ENCODE data around the gene RASSF5. TPM values are rescaled to one million over a fixed set of nuclear protein-coding genes. Genes with fewer than 3 reads are reported as not detected.
"Not testable (repeated sequence)": the region's sequence is repeated elsewhere in the genome, so short reads cannot be mapped to it uniquely, and the experiment has no call there.

Gene RASSF5
- total RNA-seq, 1 experiment from 2014 or later, result 0.58 TPM

GRCh38 chr1:206472024-206472423 is 35.3 kb upstream of the RASSF5 start:
- DNase-seq (ENCODE audit: low read depth, low spot score), result no peak
- in situ Hi-C loops (cut with HindIII; ENCODE audit: low pct_unique_long_range_greater_than_20kb, low sequenced_read_pairs), result no loop called here

DNA sequence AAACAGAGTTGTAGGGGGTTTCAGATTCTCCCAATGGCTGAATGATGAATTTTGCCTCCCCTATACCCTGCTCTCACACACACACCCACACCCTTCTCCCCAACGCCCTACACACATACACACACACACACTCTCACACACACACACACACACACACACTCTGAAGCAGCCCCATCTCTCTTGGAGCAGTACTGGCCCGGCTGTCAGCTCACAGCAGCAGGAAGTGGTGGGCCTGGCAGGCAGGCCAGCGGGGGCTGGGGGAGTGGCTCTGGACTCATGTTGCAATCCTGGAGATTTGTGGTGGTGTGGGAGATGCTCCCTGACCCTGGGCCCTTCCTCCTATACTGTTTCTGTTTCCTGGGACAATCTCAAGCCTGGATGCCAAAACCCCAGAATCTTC is 34.9 kb upstream of the RASSF5 start:
- in situ Hi-C loops (cut with HindIII; ENCODE audit: low pct_unique_long_range_greater_than_20kb, low sequenced_read_pairs), result no loop called here
- no peak for DNase-seq (ENCODE audit: low read depth, low spot score)

GRCh38 chr1:206472886-206473285 is 34.4 kb upstream of the RASSF5 start:
- DNase-seq (ENCODE audit: low read depth, low spot score), result no peak
- in situ Hi-C loops (cut with HindIII; ENCODE audit: low pct_unique_long_range_greater_than_20kb, low sequenced_read_pairs), result no loop called here

GRCh38 chr1:206476058-206476457 is 31.3 kb upstream of the RASSF5 start:
- in situ Hi-C loops (cut with HindIII; ENCODE audit: low pct_unique_long_range_greater_than_20kb, low sequenced_read_pairs), result no loop called here
- DNase-seq (ENCODE audit: low read depth, low spot score), result no peak

GRCh38 chr1:206476591-206476990 is 30.7 kb upstream of the RASSF5 start:
- in situ Hi-C loops (cut with HindIII; ENCODE audit: low pct_unique_long_range_greater_than_20kb, low sequenced_read_pairs), result no loop called here
- no peak for DNase-seq (ENCODE audit: low read depth, low spot score)

DNA sequence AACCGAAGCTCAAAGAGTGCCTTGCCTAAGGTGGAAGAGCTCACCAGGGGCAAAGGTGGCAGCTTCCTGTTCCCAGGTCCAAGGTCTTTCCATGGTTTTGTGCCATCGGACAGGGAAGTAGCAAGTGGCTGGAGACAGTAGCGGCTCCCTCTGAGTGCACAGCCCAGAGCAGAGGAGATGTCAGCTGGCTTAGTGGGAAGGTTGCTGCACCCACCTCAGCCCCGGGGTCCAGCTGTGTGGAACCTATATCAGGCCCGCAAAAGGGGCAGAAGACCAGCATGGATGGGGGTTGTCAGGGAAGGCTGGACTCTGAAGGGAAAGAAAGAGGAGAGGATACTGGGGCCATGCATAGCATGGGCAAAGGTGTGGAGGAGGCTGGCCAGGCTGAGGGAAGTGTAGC is 30.2 kb upstream of the RASSF5 start:
- in situ Hi-C loops (cut with HindIII; ENCODE audit: low pct_unique_long_range_greater_than_20kb, low sequenced_read_pairs), result no loop called here
- no peak for DNase-seq (ENCODE audit: low read depth, low spot score)

GRCh38 chr1:206477581-206478380 is 29.6 kb upstream of the RASSF5 start:
- in situ Hi-C loops (cut with HindIII; ENCODE audit: low pct_unique_long_range_greater_than_20kb, low sequenced_read_pairs), result no loop called here
- no peak for DNase-seq (ENCODE audit: low read depth, low spot score)

GRCh38 chr1:206478746-206479145 is 28.6 kb upstream of the RASSF5 start:
- in situ Hi-C loops (cut with HindIII; ENCODE audit: low pct_unique_long_range_greater_than_20kb, low sequenced_read_pairs), result no loop called here
- DNase-seq (ENCODE audit: low read depth, low spot score), result no peak

DNA sequence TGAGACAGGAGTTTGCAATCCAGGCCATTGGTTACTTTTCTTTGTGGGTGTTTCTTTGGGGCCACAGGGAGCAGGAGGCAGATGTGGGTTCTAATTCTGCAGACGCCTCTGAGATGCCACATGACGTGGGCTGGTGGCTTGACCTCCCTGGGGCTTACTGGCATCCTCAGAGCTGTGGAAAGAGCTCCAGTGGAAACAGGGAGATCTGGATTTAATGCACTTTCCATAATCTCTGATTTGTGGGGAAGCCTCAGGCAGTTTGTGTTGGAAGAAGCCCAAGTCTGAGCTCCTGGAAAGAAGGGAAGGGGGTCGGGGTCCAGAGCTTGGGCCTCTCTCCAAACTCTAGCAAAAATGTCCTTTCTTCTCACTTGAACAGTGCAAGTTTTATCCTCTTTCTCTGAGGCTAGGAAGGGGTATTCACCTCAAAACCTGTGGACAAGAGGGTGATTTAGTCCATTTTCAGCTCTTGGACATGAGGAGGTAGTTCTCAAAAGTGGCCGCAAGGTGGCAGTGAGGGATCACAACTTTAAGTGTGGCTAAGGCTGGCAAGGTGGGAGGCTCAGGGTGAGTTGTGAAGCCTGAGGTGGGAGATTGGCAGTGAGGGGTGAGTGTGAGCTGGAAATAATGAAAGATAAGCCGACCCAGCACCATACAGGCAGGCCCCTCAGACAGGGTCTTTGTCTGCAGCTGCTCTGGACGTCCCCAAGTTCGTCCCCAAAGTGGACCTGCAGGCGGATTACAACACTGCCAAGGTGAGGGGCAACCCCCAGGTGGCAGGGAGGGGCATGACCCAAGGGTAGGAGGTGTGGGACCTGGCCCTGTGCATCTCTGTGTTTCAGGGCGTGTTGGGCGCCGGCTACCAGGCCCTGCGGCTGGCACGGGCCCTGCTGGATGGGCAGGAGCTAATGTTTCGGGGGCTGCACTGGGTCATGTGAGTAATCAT is 27.9 kb upstream of the RASSF5 start:
- in situ Hi-C loops (cut with HindIII; ENCODE audit: low pct_unique_long_range_greater_than_20kb, low sequenced_read_pairs), result no loop called here
- peak; percentile 79 for DNase-seq (ENCODE audit: low read depth, low spot score)

- in situ Hi-C loops (cut with HindIII; ENCODE audit: low pct_unique_long_range_greater_than_20kb, low sequenced_read_pairs), result no loop called here
- DNase-seq (ENCODE audit: low read depth, low spot score), result no peak
Observed at GRCh38 chr1:206480211-206480610, 27.1 kb upstream of the RASSF5 start.

DNA sequence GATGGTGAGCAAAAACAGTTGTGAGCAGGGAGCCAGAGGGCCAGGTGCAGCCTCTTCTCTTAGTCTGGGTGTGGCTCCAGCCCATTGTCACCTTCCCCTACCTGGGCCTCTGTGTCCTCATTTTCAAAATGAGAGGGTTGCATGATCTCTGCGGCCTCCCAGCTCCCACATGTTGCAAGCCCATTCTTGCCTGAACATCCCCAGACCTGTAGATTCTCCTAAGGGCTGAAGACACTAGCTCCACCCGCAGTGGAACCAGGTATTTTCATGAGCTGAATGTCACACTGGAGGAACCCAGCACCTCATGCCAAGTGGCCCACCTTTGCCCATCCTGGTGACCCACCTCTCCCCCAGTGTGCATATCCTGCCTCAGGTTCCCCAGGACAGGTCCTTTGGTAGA is 24.7 kb upstream of the RASSF5 start:
- no peak for DNase-seq (ENCODE audit: low read depth, low spot score)
- in situ Hi-C loops (cut with HindIII; ENCODE audit: low pct_unique_long_range_greater_than_20kb, low sequenced_read_pairs), result no loop called here

- DNase-seq (ENCODE audit: low read depth, low spot score); in situ Hi-C loops (cut with HindIII; ENCODE audit: low pct_unique_long_range_greater_than_20kb, low sequenced_read_pairs): not testable (repeated sequence)
Observed at GRCh38 chr1:206483864-206484263, 23.5 kb upstream of the RASSF5 start.

- in situ Hi-C loops (cut with HindIII; ENCODE audit: low pct_unique_long_range_greater_than_20kb, low sequenced_read_pairs), result no loop called here
Observed at GRCh38 chr1:206484901-206485300, 22.4 kb upstream of the RASSF5 start.

DNA sequence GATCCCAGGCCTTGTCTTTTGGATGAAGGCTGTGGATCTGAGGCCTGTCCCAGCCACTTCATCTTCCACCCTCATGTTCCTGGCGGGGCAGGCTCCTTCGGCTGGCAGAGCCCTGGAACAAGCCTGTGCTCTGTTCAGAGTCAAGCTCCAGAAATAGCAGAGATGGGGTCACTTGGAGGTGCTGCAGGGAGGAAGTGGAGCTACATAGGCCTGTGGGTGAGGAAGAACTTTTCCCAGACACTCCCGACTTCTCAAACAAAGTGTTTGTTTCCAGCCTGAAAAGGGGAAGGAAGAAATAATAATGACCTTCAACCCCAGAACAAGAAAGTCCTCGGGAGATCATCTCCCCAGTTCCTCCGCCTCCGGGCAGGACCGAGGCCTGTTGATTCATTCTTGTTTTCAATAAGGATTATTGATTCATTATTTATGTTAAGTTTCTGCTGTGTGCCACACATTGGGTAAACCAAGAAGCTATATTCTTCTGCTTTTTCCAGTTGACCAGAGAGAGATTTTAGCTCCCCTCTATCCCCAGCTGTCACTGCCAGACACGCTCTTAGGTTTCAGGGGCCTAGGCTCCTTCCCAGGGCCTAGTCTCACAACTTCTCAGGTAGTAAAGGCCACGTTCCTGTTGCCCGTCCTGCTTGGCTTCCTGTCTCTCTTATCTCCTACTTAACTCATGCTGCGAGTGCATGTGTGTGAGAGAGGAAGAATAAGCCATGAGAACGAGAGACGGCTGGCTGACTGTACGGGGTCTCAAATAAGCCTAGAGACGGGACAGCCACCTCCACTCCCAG is 20.1 kb upstream of the RASSF5 start:
- no peak for DNase-seq (ENCODE audit: low read depth, low spot score)
- in situ Hi-C loops (cut with HindIII; ENCODE audit: low pct_unique_long_range_greater_than_20kb, low sequenced_read_pairs), result no loop called here

More at GRCh38 chr1:206484901-206485300, 22.4 kb upstream of the RASSF5 start:
- DNase-seq (ENCODE audit: low read depth, low spot score), result no peak

GRCh38 chr1:206487970-206488369 is 19.4 kb upstream of the RASSF5 start:
- in situ Hi-C loops (cut with HindIII; ENCODE audit: low pct_unique_long_range_greater_than_20kb, low sequenced_read_pairs), result no loop called here
- no peak for DNase-seq (ENCODE audit: low read depth, low spot score)

GRCh38 chr1:206488466-206488865 is 18.9 kb upstream of the RASSF5 start:
- no peak for DNase-seq (ENCODE audit: low read depth, low spot score)

GRCh38 chr1:206489980-206490770 is 17.2 kb upstream of the RASSF5 start:
- in situ Hi-C loops (cut with HindIII; ENCODE audit: low pct_unique_long_range_greater_than_20kb, low sequenced_read_pairs), result no loop called here
- peak; percentile 74 for DNase-seq (ENCODE audit: low read depth, low spot score)

More at GRCh38 chr1:206488466-206488865, 18.9 kb upstream of the RASSF5 start:
- in situ Hi-C loops (cut with HindIII; ENCODE audit: low pct_unique_long_range_greater_than_20kb, low sequenced_read_pairs), result no loop called here

All from SK-MEL-5 (cell line).